Stimulated activated CD4-positive, alpha-beta T cell treated with anti-CD3 and anti-CD28 coated beads, Interleukin-15, amount 100 ng/mL, for 24 hours (primary cell): ENCODE data around the gene BTRC.

Experiments used
- DNase-seq: peaks from one replicate; pipeline ENCODE4 v3.0.0-alpha.2; 2020

The BTRC gene

GRCh38 chr10:101597091-101597900 is 243.3 kb downstream of the BTRC start:
- DNase-seq, result no peak

GRCh38 chr10:101601541-101601940 is 247.6 kb downstream of the BTRC start:
- no peak for DNase-seq

GRCh38 chr10:101602761-101603398 is 248.9 kb downstream of the BTRC start:
- peak; percentile 84 for DNase-seq
